GM18505 (cell line): ENCODE results near the gene MRPL33.
"Not testable (repeated sequence)": the region's sequence is repeated elsewhere in the genome, so short reads cannot be mapped to it uniquely, and the experiment has no call there.

Experiments
- ATAC-seq: cut with Tn5 transposase; IDR thresholded peaks from one replicate; pipeline ENCODE4 v1.9.1; 2021; ENCODE audit not compliant: unreplicated experiment
- POLR2A ChIP-seq: IDR thresholded peaks from 4 replicates; pipeline ENCODE4 v1.6.1; 2011; ENCODE audit warnings: borderline replicate concordance; ENCODE audit not compliant: insufficient read depth, insufficient read length; ENCODE audit errors: extremely low read depth

MRPL33 gene

GRCh38 chr2:27736031-27736889 lies 35.3 kb upstream of the MRPL33 start:
- no peak for TF ChIP-seq POLR2A
- no peak for ATAC-seq

GRCh38 chr2:27736890-27737204 lies 34.7 kb upstream of the MRPL33 start:
- no peak for ATAC-seq
- no peak for TF ChIP-seq POLR2A

GRCh38 chr2:27737676-27738348 lies 33.7 kb upstream of the MRPL33 start:
- ATAC-seq = no peak
- TF ChIP-seq POLR2A = no peak

- no peak for ATAC-seq
- TF ChIP-seq POLR2A = no peak
Measured at GRCh38 chr2:27738349-27739057, 33.0 kb upstream of the MRPL33 start.

- TF ChIP-seq POLR2A = no peak
- ATAC-seq = no peak
Measured at GRCh38 chr2:27739058-27739373, 32.5 kb upstream of the MRPL33 start.

GRCh38 chr2:27741673-27742072 lies 29.8 kb upstream of the MRPL33 start:
- ATAC-seq = no peak
- TF ChIP-seq POLR2A = no peak

- ATAC-seq = no peak
- no peak for TF ChIP-seq POLR2A
Measured at GRCh38 chr2:27742571-27742970, 28.9 kb upstream of the MRPL33 start.

GRCh38 chr2:27745494-27745893 lies 26.0 kb upstream of the MRPL33 start:
- not testable (repeated sequence) for ATAC-seq

- no peak for ATAC-seq
- TF ChIP-seq POLR2A = no peak
Measured at GRCh38 chr2:27746325-27746724, 25.2 kb upstream of the MRPL33 start.

GRCh38 chr2:27747827-27748352 lies 23.6 kb upstream of the MRPL33 start:
- no peak for TF ChIP-seq POLR2A
- no peak for ATAC-seq

- ATAC-seq = not testable (repeated sequence)
Measured at GRCh38 chr2:27748803-27749554, 22.5 kb upstream of the MRPL33 start.

GRCh38 chr2:27751377-27751776 lies 20.1 kb upstream of the MRPL33 start:
- TF ChIP-seq POLR2A = no peak
- ATAC-seq = no peak

- no peak for TF ChIP-seq POLR2A
- ATAC-seq = no peak
Measured at GRCh38 chr2:27752551-27753237, 18.8 kb upstream of the MRPL33 start.

GRCh38 chr2:27754138-27754588 lies 17.4 kb upstream of the MRPL33 start:
- no peak for TF ChIP-seq POLR2A
- ATAC-seq = no peak
